HT-29 (cell line): ENCODE data around the gene ZNF646. TPM values are rescaled to one million over a fixed set of nuclear protein-coding genes. Genes with fewer than 3 reads are reported as not detected.
A peak's percentile ranks its signal among the peaks of the same experiment; 100 is the strongest.

Source experiments
- DNase-seq: peaks from one replicate; pipeline ENCODE4 v3.0.0-alpha.2; 2015; ENCODE audit warnings: low spot score
- total RNA-seq: library from RNA; depleted of rRNA; stranded (reverse); fragments of >200 nt; shearing (Covaris generic); gene quantifications from 2 replicates; pipeline ENCODE4 v1.2.3, GENCODE V29; 2014; rRNA removed

ZNF646 gene
- total RNA-seq, result 18.4 and 22.0 TPM in 2 replicates

DNA sequence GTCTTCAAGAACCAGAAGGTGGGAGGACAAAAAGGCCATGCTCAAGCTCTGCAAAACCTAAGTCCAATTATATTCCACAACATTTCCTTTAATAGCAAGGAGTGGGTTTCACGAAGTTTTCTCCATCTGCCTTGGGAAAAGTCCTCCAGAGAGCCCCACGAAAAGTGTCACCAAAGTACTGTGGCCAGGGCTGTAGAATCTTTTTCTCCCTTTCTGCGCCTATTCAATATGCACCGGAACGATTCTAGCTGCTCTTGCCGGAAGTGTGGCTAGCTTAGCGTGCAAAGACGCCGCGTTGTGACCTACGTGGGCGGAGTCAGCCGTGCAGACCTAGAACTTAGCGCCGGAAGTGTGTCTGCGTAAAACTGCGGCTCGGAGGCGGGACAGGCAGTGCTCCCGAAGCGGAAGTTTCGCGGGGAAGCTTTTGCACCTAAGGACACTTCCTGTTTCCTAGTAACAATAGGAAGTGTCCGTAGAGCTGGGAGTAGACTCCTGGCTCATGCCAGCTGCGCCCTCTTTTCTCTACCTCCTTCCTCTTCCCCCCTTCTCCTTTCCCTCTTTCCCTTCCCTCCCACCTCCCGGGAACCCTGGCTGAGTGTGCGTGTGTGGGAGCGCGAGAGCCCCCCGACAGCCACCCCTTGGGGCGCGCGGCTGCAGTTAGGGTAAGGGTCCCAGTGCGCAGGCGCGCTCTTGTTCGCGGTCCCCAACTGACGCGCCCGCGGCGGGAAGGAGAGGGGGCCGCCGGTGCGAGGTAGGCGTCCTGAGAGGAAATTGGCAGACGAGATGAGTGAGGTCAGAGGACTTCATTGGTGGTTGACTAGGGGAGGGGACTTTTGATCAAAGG, at the start of gene ZNF646, which contains the start of gene ZNF668:
Gene ZNF646, plus strand, starts transcription at position 453 of the 844 bp plus-strand sequence. CDS start 1,903 bp downstream, outside the sequence.
Gene ZNF668, minus strand, starts transcription at position 271 of the 844 bp plus-strand sequence. CDS start 9,781 bp downstream, outside the sequence.
- peak; percentile 98 for DNase-seq

GRCh38 chr16:31025339-31025738, 48.9 kb upstream of the ZNF646 start:
- DNase-seq, result no peak

GRCh38 chr16:31029272-31029671, 45.0 kb upstream of the ZNF646 start:
- DNase-seq, result no peak

GRCh38 chr16:31031276-31031675, 42.9 kb upstream of the ZNF646 start:
- no peak for DNase-seq

GRCh38 chr16:31032736-31033708, 41.2 kb upstream of the ZNF646 start, which contains the start of gene STX4:
TSS of gene STX4 (plus strand) at chr16:31033558. CDS start at chr16:31033806, 248 bp downstream.
- DNase-seq, result peak; percentile 92

DNA sequence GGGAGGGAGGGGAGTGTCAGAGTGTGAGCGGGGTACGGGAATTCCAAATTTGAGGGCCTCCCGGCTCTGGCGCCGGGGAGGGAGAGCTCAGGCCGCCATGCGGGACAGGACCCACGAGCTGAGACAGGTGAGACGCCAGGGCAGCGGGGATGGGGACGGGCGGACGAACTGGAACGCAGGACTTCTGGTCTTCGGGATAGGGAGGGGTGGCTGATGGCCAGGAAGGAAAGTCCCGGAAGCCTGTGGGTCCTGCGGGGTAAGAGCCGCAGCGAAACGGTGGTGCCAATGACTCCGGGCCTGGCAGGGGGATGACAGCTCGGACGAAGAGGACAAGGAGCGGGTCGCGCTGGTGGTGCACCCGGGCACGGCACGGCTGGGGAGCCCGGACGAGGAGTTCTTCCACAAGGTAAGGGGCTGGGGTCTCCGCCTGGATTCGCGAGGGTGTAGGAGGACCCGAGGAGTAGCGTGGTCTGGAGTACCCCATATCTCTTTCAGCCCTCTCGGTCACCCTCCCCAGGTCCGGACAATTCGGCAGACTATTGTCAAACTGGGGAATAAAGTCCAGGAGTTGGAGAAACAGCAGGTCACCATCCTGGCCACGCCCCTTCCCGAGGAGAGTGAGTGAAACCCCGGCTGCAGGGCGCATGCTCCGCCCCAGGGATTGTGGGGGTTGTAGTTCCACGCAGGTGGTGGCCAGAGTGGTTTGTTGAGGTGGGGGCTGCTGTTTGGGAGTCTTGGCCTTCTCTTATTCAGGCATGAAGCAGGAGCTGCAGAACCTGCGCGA, 40.3 kb upstream of the ZNF646 start:
- DNase-seq, result peak; percentile 84

DNA sequence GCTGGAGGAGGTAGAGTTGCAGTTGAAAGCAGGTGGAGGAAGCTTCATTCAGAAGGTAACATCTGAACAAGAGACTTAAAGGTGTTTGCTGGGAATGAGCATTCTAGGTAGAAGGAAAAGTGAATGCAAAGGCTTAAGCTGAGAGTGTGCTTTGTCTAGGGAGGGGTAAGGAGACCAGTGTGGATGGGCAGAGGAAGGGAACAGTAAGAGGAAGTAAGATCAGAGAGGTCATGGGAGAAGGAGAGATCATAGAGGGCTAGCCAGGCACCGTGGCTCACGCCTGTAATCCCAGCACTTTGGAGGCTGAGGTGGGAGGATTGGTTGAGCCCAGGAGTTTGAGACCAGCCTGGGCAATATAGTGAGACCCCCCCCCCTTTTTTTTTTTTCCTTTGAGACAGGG, 37.5 kb upstream of the ZNF646 start:
- DNase-seq, result no peak

DNA sequence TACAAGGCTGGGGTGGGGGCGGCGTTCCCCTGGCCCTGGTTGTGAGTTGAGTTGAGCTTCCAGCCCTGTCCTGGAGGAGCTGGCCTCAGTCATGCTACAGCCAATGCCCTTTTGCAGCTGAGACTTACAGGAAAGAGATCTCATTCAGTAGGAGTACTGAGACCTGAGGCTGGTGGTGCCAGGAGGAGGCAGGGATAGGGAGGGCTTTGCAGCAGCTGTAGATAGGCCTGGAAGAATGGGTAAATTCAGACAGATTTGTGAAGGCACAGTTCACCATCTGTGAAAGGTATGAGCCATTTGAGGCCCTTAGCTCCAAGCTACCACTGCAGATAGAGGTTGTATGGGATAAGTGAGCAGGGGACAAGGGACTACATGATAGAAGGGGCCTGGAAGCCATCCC, 35.2 kb upstream of the ZNF646 start:
- no peak for DNase-seq

DNA sequence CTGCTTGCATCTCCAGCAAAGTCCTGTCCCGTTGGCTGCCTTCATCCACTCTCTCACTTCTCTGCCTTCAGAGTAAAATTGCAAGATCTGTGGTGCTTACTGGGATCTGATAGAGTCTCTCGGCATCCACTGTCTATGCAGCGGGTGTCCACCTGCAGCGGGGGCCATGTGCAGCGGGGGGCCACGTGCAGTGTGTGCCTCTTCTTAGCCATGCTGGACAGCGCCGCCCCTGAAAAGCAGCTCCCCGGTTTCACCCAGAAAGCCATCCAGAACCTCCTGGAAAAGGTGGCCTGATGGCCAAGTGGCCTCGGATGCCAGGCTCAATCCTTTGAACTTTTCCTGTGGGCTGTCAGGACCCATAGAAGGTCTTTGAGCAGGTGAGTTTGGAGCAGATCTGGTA, 31.4 kb upstream of the ZNF646 start:
- DNase-seq, result no peak

GRCh38 chr16:31043352-31043751, 30.9 kb upstream of the ZNF646 start:
- no peak for DNase-seq

DNA sequence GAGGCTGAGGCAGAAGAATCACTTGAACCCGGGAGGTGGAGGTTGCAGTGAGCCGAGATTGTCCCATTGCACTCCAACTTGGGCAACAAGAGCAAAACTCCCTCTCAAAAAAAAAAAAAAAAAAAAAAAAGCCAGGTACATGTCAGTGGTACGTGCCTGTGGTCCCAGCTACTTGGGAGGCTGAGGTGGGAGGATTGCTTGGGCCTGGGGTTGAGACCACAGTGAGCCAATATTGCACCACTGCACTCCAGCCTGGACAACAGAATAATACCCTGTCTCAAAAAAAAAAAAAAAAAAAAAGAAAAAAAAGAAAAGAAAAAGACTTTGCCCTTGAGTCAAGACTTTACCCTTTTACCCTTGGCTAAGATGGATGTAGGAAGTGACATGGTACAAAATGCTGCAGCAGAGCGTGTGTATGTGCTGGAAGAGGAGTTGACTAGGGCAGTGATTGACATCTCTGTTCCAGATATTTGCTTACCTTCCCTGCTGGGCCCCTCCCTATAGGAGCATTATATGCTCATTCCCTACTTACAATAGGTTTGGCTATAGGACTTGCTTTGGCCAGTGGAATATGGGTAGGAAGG, 30.2 kb upstream of the ZNF646 start:
- DNase-seq, result no peak

GRCh38 chr16:31050280-31051030, 23.8 kb upstream of the ZNF646 start:
- no peak for DNase-seq

DNA sequence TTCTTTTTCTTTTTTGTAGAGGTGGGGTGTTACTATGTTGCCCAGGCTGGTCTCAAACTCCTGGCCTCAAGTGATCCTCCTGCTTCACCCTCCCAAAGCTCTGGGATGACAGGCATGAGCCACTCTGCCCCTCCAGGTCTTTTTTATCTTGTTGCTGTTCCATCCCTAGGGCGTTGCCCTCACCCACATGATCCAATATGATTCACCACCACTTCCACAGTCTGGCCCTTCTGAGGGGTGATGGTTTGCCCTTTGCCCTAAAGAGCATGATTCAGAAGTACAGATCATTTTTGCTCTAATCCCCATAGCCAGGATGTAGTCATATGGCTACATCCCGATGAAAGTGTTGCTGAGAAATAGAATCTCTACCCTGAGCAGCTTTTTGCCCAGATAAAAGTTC, 22.1 kb upstream of the ZNF646 start:
- DNase-seq, result peak; percentile 15

DNA sequence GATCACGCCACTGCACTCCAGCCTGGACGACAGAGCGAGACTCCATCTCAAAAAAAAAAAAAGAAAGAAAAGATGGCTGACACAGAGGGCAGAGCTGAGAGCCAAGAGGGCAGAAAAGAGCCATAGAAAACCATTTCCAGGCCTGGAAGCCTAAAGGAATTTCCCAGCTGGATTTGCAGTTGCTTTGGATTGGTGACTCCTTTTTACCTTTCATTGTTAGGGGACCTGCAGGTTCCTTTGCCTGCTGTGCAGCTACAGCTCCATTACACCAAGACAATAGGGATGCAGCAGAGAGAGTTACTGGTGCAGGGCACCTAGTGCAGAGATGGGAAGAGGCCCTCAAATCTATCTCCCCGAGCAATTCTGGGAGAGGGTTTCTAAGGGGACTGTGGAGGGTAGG, 18.6 kb upstream of the ZNF646 start:
- no peak for DNase-seq

GRCh38 chr16:31061126-31061812, 13.0 kb upstream of the ZNF646 start:
- no peak for DNase-seq

DNA sequence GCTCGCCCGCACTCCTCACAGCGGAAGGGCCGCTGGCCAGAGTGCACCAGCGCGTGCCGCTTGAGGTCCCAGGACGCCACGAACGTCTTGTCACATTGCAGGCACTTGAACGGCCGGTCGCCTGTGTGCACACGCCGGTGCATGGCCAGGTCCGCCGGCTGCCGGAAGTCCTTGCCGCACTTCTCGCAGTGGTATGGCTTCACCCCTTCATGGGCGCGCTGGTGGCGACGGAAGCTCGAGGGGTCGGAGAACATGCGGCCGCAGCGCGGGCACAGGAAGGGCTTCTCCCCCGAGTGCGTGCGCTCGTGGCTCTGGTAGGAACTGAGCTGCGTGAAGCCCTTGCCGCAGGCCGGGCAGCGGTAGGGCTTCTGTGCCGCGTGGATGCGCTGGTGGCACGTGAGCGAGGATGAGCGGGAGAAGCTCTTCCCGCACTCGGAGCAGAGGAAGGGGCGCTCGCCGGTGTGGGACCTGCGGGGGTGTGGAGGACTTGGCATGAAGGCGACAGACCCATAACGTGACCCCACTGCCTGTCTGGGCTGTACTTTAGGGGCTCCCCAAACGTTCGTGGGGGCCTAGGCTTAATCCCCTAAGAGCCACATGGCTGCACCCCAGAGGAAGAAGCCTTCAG, 12.3 kb upstream of the ZNF646 start:
- no peak for DNase-seq

DNA sequence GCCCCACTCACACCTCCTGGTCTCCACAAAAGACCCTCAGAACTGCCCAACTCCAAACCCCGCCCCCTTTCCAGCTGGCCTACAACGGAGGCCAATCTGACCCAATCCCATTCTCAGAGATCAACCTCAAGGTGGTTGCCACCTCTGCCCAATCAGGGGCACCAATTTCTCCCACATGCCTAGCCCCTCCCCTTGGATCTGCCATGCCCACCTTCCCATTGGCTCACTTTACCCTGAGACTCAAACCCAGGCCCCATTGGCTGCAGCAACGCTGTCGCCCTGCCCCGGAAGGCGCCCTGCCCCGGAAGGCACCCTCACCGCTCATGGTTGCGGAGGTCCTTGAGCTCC, 10.8 kb upstream of the ZNF646 start:
- DNase-seq, result no peak

DNA sequence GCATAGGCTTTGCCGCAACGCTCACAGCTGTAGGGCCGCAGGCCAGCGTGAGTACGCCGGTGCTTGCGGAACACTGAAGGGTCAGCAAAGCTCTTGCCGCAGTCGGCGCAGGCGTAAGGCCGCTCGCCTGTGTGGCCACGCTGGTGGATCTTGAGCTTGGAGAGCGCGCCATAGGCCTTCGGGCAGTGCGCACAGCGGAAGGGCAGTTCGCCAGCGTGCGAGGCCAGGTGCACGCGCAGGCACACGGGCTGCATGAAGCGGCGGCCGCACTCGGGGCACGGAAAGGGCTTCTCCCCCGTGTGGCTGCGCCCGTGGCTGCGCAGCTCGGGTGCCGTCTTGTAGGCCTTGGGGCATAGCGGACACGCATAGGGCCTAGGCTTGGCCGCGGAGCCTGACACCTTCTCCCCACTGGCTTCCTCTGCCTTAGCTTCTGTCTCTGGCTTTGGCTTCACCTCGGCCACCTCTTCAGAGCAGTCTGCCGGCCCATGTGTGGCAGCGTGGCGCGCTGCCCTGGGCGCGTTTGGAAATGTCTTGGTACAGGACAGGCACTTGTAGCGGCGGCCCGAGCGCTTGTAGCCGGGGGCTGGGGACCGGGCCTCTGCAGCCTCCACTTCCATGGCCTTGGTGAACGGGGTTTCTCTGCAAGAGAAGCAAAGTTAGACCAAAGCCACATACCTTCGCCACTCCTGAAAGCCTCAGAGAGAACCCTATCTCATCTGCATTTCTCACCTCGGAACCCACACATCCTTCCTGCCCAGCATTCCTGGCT, 10.2 kb upstream of the ZNF646 start:
- DNase-seq, result no peak
